GM12892 (cell line): Measurements from ENCODE around the gene SKIC2.

Source experiments
- POLR2A ChIP-seq: IDR thresholded peaks from 2 replicates; pipeline ENCODE4 v1.6.1; 2011; ENCODE audit warnings: low read depth, low read length, control low read depth
- POLR2AphosphoS5 ChIP-seq: IDR thresholded peaks from 2 replicates; pipeline ENCODE4 v1.6.1; 2011; ENCODE audit warnings: low read depth, low read length, control low read depth

GRCh38 chr6:31978831-31979230, 19.9 kb downstream of the SKIC2 start:
- no peak for TF ChIP-seq POLR2A
- no peak for TF ChIP-seq POLR2AphosphoS5
